Measurements from ENCODE around the gene ZC3H7A.

ZC3H7A gene

GRCh38 chr16:11742536-11743307, 54.3 kb downstream of the ZC3H7A start, which contains the start of gene TXNDC11 (continued):
- TF ChIP-seq ZNF280D (tag by site-specific recombination; IDR thresholded peaks at IDR 0.05) (no peak), ZNF704 (tag by site-specific recombination; IDR thresholded peaks at IDR 0.05) (no peak), ZNF292 (tag by site-specific recombination; IDR thresholded peaks at IDR 0.05; ENCODE audit: borderline replicate concordance, low read depth) (no peak), ZNF2 (tag by site-specific recombination; IDR thresholded peaks at IDR 0.05) (no peak; the same call in 1 of the 2 replicates), ZNF416 (tag by site-specific recombination; IDR thresholded peaks at IDR 0.05) (no peak), REST (tag by site-specific recombination; IDR thresholded peaks at IDR 0.05) (no peak), ZNF791 (tag by site-specific recombination; IDR thresholded peaks at IDR 0.05) (no peak), ZNF843 (tag by site-specific recombination; IDR thresholded peaks at IDR 0.05) (peak; percentile 14; the same call in 1 of the 2 replicates), GFI1B (tag by site-specific recombination; IDR thresholded peaks at IDR 0.05) (no peak), ZNF76 (tag by site-specific recombination; IDR thresholded peaks at IDR 0.05; ENCODE audit: borderline replicate concordance, low read depth) (peak; percentile 12; the same call in 1 of the 2 replicates), OVOL3 (tag by site-specific recombination; IDR thresholded peaks at IDR 0.05) (0 out of 2 replicates have a peak, but pooled peaks have one; percentile 66), ZNF777 (tag by site-specific recombination; IDR thresholded peaks at IDR 0.05; ENCODE audit: borderline replicate concordance) (no peak), ZNF654 (tag by site-specific recombination; IDR thresholded peaks at IDR 0.05; ENCODE audit: low read depth) (no peak), ZNF394 (tag by site-specific recombination; IDR thresholded peaks at IDR 0.05; ENCODE audit: borderline replicate concordance) (peak; percentile 93), ZNF830 (tag by site-specific recombination; IDR thresholded peaks at IDR 0.05; ENCODE audit: low read depth) (no peak), SETDB1 (IDR thresholded peaks at IDR 0.05; ENCODE audit: insufficient read length, low read length) (no peak), SP3 (tag by site-specific recombination; IDR thresholded peaks at IDR 0.05) (peak; percentile 98), ZNF23 (tag by site-specific recombination; IDR thresholded peaks at IDR 0.05; ENCODE audit: borderline replicate concordance) (no peak), GLI4 (tag by site-specific recombination; IDR thresholded peaks at IDR 0.05) (no peak), PBX3 (CRISPR knock-in tag; IDR thresholded peaks at IDR 0.05) (no peak; the same call in 1 of the 2 replicates), ZNF776 (tag by site-specific recombination; IDR thresholded peaks at IDR 0.05; ENCODE audit: borderline replicate concordance) (no peak), ZNF146 (tag by site-specific recombination; IDR thresholded peaks at IDR 0.05) (no peak), ZNF645 (tag by site-specific recombination; IDR thresholded peaks at IDR 0.05) (no peak), KLF7 (tag by site-specific recombination; IDR thresholded peaks at IDR 0.05; ENCODE audit: borderline replicate concordance) (peak; percentile 90), ZNF366 (tag by site-specific recombination; conservative IDR thresholded peaks at IDR 0.05) (no peak), ZNF639 (tag by site-specific recombination; IDR thresholded peaks at IDR 0.05) (no peak), ZBTB21 (tag by site-specific recombination; IDR thresholded peaks at IDR 0.05) (no peak), ZNF544 (tag by site-specific recombination; IDR thresholded peaks at IDR 0.05) (no peak)
